Occipital lobe (tissue), 2 donors: ENCODE data around the gene MYOM3. TPM values are rescaled to one million over a fixed set of nuclear protein-coding genes. Genes with fewer than 3 reads are reported as not detected.
A peak's percentile ranks its signal among the peaks of the same experiment; 100 is the strongest.
"Not testable (repeated sequence)": the region's sequence is repeated elsewhere in the genome, so short reads cannot be mapped to it uniquely, and the experiment has no call there.

Experiments
- DNase-seq: peaks from one replicate; lab custom pipeline; 2025; lab: John Stamatoyannopoulos, UW
- total RNA-seq: library from RNA; depleted of rRNA; stranded (reverse); fragments of >200 nt; gene quantifications from one replicate; pipeline ENCODE4 v1.2.3, GENCODE V29; 2014

MYOM3 gene
- total RNA-seq, 1 donor from 2014 or later: under 0.01 TPM

GRCh38 chr1:24074817-24075589 is 36.9 kb downstream of the MYOM3 start:
- DNase-seq: no peak

DNA sequence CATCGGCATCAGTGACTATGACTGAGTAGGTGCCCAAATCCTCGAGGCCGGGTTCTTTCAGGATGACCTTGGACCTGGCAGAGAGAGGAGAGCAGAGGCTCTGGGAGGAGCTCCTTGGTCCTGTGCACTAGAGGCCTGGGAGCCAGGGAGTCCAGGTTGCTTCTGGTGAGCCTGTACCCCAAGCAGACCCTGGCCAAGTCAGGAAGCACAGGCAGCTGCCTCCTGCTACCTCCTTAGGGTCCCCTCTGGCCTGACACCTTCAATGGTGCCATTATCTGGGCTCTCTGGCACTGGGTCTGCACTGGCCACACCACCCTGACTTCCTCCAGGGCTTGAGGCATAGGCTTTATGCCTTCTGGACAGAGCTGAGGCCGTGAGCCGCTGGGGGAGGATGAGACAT is 37.7 kb downstream of the MYOM3 start:
- no peak for DNase-seq

GRCh38 chr1:24071941-24072340 is 40.0 kb downstream of the MYOM3 start:
- DNase-seq: no peak

GRCh38 chr1:24070821-24071393 is 41.0 kb downstream of the MYOM3 start:
- peak; percentile 21 for DNase-seq

- no peak for DNase-seq
Measured at GRCh38 chr1:24069817-24070216, 42.1 kb downstream of the MYOM3 start.

- DNase-seq: no peak
Measured at GRCh38 chr1:24067978-24068377, 44.0 kb downstream of the MYOM3 start.

DNA sequence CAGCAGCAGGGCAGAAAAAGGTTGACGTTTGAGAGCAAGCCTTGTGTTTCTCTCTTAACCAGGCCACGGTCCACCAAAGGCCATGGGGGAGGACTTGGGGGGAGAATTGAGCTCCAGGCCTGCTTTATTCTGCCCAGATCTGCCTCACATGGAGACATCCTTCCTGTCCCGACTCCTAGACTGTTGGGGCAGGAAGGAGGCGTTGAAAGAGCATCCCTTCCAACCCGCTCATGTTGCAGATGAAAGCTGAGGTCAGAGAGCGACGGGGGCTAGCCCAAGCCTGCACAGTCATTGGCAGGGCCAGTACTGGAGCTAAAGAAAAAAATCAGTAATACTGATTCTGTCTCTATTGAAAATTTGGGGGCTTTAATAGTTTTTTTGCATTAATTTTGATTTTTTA is 46.6 kb downstream of the MYOM3 start:
- DNase-seq: no peak

GRCh38 chr1:24062221-24062620 is 49.7 kb downstream of the MYOM3 start:
- no peak for DNase-seq

GRCh38 chr1:24060482-24060881 is 51.5 kb downstream of the MYOM3 start:
- no peak for DNase-seq

DNA sequence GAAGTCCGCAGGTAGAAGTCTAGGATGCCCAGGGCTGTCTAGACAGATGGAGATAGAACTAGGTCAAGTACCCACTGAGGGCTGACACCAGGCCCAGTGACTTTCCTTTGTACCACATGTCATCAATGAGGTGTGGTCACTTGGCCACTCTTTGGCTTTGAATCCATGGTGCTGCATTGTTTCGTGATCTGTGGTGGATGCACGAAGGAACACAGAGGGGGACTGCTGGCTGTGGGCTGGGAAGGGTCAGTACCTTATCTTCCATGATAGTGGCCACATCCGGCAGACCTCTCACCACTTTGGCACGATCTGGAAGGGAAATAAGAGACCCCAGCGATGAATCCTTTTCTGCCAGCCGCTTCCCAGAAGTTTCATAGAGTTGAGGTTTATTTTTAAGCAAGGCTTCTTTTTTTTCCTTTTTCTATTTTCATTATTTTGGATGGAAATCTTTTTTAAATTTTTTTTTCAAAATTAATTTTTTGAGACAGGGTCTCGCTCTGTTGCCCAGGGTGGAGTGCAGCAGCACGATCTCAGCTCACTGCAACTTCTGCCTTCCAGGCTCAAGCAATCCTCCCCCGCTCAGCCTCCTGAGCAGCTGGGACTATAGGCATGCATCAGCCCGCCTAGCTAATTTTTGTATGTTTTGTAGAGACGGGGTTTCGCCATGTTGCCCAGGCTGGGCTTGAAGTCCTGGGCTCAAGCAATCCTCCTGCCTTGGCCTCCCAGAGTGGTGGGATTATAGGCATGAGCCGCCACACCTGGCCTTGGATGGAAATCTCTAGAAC is 53.1 kb downstream of the MYOM3 start:
- DNase-seq: no peak

- DNase-seq: no peak
Measured at GRCh38 chr1:24057171-24057570, 54.8 kb downstream of the MYOM3 start.

- no peak for DNase-seq
Measured at GRCh38 chr1:24055681-24056080, 56.3 kb downstream of the MYOM3 start.

GRCh38 chr1:24052220-24052619 is 59.7 kb downstream of the MYOM3 start:
- DNase-seq: no peak

DNA sequence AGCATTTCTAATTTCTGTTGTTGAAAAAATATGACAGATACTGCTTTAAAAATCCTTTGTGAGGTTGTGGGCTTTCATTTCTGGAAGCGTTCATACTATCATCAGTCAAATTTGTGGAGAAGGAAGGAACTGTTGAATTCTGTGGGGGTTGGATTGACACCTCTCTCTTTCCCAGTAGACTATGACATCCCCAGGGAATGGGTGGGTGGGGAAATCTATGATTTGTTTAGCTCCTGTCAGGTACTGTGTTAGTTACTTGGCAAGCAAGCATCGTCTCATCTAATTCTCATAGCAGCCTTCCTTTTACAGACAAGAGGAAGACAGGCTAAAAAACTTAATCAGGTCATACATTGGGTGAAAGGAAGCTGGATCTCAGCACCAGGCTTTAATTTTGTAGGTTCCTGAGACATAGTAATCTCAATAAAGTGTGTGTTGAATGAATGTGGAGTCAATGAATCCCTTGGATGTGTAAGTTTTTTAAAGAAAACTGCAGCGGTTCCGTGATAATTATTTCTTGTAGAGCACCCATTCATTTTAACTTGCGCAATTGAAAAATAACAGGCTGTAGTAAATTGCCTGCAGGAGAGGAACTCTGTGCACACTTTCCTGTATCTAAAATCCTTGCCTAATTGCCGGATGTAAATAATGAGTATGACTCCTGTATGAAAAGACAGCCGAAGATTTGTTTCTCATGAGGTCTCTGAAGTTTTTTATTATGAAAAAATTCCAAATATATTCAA is 60.6 kb downstream of the MYOM3 start:
- no peak for DNase-seq

- DNase-seq: no peak
Measured at GRCh38 chr1:24049733-24050132, 62.2 kb downstream of the MYOM3 start.

DNA sequence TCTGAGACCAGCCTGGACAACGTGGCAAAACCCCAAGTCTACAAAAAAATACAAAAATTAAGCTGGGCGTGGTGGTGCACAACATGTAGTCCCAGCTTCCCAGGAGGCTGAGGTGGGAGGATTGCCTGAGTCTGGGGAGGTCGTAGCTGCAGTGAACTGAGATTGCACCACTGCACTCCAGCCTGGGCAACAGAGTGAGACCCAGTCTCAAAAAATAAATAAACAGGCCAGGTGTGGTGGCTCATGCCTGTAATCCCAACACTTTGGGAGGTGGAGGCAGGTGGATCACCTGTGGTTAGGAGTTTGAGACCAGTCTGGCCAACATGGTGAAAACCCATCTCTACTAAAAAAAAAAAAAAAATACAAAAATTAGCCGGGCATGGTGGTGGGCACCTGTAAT is 63.0 kb downstream of the MYOM3 start:
- DNase-seq: not testable (repeated sequence)

DNA sequence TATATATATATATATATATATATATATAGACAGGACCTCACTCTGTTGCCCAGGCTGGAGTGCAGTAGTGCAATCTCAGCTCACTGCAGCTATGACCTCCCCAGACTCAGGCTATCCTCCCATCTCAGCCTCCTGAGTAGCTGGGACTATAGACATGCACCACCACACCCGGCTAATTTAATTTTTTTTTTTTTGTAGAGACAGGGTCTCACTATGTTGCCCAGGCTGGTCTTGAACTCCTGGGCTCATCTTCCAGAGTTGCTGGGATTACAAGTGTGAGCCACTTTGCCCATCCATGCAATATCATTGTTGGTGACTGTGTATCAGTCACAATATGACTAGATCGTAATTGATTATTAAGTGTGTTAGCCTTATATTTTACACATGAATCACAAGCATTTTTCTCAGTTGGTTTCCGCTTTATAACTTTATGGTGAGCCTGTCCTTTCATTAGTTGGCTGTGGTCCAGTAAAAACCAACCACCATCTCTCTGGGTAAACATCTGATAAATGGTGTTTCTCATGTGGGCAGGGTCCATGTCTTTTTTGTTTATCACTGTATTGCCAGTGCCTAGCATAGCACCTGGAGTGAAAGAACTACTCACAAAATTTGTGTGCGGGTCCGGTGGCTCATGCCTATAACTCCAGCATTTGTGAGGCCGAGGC is 63.6 kb downstream of the MYOM3 start:
- no peak for DNase-seq

DNA sequence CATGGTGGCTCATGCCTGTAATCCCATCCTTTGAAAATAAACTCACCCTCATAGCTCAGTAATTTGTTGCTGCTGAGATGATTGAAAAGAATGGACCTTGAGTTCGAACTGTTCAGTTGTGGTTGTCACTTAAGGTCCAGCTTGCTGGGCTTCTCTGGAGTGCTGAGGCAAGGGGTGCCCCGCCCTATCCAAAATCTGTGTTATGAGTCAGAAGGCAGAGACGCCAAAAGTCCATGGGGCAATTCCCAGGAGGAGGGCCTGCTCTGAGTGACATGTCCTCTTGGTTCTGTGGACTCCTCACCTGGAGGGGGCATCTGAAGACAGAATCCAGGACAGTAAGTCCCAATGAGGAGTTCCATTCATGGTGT is 64.8 kb downstream of the MYOM3 start:
- no peak for DNase-seq

DNA sequence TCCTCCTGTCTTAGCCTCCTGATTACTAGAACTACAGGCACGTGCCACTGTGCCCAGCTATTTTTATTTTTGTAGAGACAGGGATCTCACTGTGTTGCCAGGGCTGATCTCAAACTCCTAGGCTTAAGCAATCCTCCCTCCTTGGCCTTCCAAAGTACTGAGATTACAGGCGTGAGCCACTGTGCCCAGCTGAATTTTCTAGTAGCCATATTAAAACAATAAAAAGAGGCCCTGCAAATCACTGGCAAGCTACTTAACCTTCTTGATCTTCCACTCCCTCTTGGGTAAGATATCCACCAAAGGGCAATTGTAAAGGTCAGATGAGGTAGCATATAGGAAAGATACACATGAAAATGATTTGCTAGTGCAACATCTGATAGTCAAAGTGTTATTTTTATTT is 66.2 kb downstream of the MYOM3 start:
- no peak for DNase-seq

- not testable (repeated sequence) for DNase-seq
Measured at GRCh38 chr1:24044672-24045071, 67.3 kb downstream of the MYOM3 start.

DNA sequence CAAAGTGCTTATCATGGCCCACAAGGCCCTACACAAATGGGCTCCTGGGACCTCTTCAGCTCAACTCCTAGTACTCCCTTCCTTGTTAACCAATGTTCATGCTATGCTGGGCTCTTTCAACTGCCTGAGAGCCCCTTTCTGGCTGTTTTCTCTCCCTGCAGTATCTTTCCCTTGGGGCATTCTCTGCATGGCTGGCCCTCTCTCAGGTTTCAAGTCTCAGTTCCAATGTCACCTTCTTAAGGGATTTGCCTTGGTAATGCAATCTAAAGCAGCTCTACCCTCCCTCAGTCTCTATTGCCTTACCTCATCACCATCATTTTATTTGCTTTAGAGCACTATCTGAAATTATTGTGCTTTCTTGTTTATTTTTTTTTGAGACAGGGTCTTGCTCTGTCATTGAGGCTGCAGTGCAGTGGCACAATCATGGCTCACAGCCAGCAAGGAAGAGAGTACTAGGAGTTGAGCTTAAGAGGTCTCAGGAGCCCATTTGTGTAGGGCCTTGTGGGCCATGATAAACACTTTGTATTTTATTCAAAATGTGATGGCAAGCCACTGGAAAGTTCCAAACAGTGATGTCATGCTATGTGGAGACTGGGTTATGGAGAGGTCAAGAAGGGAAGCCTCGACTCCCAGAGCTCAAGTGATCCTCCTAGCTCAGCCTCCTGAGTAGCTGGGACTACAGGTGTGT is 68.4 kb downstream of the MYOM3 start:
- DNase-seq: no peak
